Measurements from ENCODE around the gene CSRNP3. TPM values are rescaled to one million over a fixed set of nuclear protein-coding genes. Genes with fewer than 3 reads are reported as not detected.

The CSRNP3 gene
- total RNA-seq, 1 experiment from 2014 or later, result not detected

GRCh38 chr2:165651233-165651632 lies 181.7 kb downstream of the CSRNP3 start:
- Histone ChIP-seq H3K27me3 (ENCODE audit: control insufficient read depth, insufficient read depth, low read length) (no peaks in the 10 kb centered on the region), H3K4me3 (ENCODE audit: low read depth in 2 of 2, low read length in 2 of 2) (no peak overlapping the region), H3K9me3 (ENCODE audit: control insufficient read depth, insufficient read depth, low read depth, low read length) (no peaks in the 10 kb centered on the region), H3K36me3 (ENCODE audit: control insufficient read depth, insufficient read depth, low read length) (no peaks in the 10 kb centered on the region), H3K4me1 (ENCODE audit: control insufficient read depth, insufficient read depth, low read length) (no peaks in the 10 kb centered on the region), H3K27ac (ENCODE audit: low read length) (no peak overlapping the region)
- intact Hi-C loops (cut with micrococcal nuclease; ENCODE audit: unreplicated experiment) (no loop called here), in situ Hi-C loops (cut with HindIII; ENCODE audit: low pct_unique_long_range_greater_than_20kb, low sequenced_read_pairs) (no loop called here)
- DNase-seq (ENCODE audit: low read depth, low spot score) (no peak), ATAC-seq (no peak)
- TF ChIP-seq SIN3A (IDR thresholded peaks at IDR 0.05; ENCODE audit: borderline replicate concordance, insufficient read depth, low read depth, low read length) (no peak), TCF7L2 (IDR thresholded peaks at IDR 0.05; ENCODE audit: low read depth, low read length) (no peak), REST (IDR thresholded peaks at IDR 0.05; ENCODE audit: insufficient read depth in 1 of 2, low read depth in 2 of 2, low read length in 1 of 2) (no peak), CTCF (IDR thresholded peaks at IDR 0.05) (no peak), POLR2AphosphoS5 (IDR thresholded peaks at IDR 0.05; ENCODE audit: low read depth, low read length) (no peak)
- no TSS peak for BruUV-seq (replicated peaks)
- POLR2A ChIA-PET, result no interaction called here
- CTCF ChIA-PET, result no interaction called here

- DNase-seq (ENCODE audit: low read depth, low spot score), result no peak
- POLR2A ChIA-PET, result no interaction called here
- Histone ChIP-seq H3K4me1 (ENCODE audit: control insufficient read depth, insufficient read depth, low read length) (no peaks in the 10 kb centered on the region), H3K36me3 (ENCODE audit: control insufficient read depth, insufficient read depth, low read length) (no peaks in the 10 kb centered on the region), H3K27ac (ENCODE audit: low read length) (no peak overlapping the region), H3K9me3 (ENCODE audit: control insufficient read depth, insufficient read depth, low read depth, low read length) (no peaks in the 10 kb centered on the region), H3K27me3 (ENCODE audit: control insufficient read depth, insufficient read depth, low read length) (no peaks in the 10 kb centered on the region), H3K4me3 (ENCODE audit: low read depth in 2 of 2, low read length in 2 of 2) (no peak overlapping the region)
- intact Hi-C loops (cut with micrococcal nuclease; ENCODE audit: unreplicated experiment) (no loop called here), in situ Hi-C loops (cut with HindIII; ENCODE audit: low pct_unique_long_range_greater_than_20kb, low sequenced_read_pairs) (no loop called here)
- CTCF ChIA-PET, result no interaction called here
- no TSS peak for BruUV-seq (replicated peaks)
- TF ChIP-seq CTCF (IDR thresholded peaks at IDR 0.05), result no peak
- no peak for TF ChIP-seq TCF7L2 (IDR thresholded peaks at IDR 0.05; ENCODE audit: low read depth, low read length)
- TF ChIP-seq REST (IDR thresholded peaks at IDR 0.05; ENCODE audit: insufficient read depth in 1 of 2, low read depth in 2 of 2, low read length in 1 of 2), result no peak
- no peak for TF ChIP-seq POLR2AphosphoS5 (IDR thresholded peaks at IDR 0.05; ENCODE audit: low read depth, low read length)
- TF ChIP-seq SIN3A (IDR thresholded peaks at IDR 0.05; ENCODE audit: borderline replicate concordance, insufficient read depth, low read depth, low read length), result no peak
- ATAC-seq, result no peak
These were observed 186.2 kb downstream of the CSRNP3 start for GRCh38 chr2:165655661-165656060.

All from Panc1 (cell line).